LHCN-M2 (cell line): ENCODE measurements around the gene ANKLE1. TPM values are rescaled to one million over a fixed set of nuclear protein-coding genes. Genes with fewer than 3 reads are reported as not detected.
A peak's percentile ranks its signal among the peaks of the same experiment; 100 is the strongest.

Source experiments
- DNase-seq: peaks from one replicate; pipeline ENCODE4 v3.0.0-alpha.2; 2012; ENCODE audit warnings: low read depth
- total RNA-seq: library from RNA; depleted of rRNA; stranded (reverse); fragments of >200 nt; gene quantifications from 2 replicates; pipeline ENCODE4 v1.2.3, GENCODE V29; 2014; rRNA removed

ANKLE1 gene
- total RNA-seq, 1 experiment from 2014 or later: 0.40 TPM

DNA sequence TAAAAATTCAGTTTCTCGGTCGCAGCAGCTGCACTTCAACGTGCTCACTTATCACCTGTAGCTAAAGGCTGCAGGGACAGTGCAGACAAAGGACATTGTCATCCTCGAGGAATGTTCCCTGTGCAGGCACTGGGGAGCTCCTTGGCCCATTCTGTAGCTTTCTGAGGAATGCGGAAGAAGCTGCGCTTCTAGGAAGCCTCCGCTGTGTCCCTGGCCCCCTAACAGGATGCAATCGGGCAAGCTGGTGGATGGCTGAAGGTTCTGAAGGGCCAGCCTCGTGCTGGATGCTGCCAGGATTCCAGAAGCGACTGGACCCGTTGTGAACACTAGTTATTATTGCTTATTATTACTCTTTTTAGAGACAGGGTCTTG is 44.9 kb downstream of the ANKLE1 start:
- DNase-seq: no peak

DNA sequence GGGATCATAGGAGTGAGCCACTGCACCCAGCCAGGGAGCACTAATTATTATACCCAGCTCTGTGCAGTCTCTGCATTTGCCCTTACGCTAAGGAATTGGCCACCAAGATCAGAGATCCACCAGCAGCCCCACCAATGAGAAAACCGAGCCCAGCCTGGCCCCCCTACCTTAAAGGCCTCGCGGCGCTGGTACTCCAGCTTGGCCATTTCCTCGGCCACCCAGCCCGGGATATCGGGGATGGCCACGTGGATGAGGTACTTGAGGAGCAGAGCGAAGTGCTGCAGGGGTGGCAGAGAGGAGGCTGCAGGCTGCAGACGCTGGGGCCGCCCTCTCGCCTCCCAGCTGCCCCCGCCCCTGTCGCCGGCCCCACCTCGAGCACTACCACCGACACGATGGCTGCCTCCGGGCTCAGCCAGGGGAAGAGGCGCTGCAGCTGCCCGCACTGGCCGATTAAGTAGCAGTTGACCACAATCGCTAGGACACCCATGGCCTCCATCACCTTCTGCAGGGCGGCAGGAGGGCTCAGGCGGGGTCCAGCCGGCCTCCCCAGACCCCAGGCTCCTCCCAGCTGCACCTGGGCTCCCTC is 45.5 kb downstream of the ANKLE1 start:
- DNase-seq: no peak

DNA sequence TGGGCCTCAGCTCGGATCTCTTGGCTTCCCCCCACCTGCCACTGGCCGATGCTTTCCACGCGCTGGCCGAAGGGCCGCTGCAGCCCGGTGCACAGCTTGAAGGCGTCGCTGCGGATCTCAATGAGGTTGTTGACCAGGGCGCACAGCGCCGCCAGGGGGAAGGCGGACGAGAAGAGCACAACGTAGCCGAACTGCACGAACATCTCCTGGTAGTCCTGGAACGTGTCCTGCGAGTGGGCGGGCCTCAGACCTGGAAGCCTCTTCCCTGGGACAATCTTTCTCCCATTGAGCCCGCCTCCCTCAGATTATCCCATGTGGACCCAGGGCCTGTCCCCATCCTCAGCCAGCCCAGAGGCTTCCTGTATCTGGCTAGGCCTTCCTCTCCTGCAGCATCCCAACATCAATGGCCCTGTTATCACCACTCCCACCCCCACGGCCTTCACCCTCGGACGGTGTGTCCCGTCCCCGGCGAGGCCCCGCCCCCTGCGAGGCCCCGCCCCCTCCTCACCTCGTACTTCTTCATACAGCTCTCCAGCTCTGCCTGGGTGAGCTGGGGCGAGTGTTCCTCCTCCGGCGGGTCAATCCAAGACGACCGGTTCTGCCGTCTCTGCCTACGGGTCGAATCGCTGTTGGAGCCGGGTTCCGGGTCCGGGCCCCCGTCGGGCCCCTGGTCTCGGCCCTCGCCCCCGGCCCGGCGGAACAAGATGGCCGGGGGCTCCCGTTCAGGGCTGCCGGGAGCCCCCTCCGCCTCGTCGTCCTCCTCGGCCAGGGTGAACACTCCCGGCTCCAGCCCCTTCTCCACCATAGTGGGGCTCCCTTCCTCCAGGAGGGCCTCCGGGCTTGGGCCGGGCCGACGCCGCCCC is 46.2 kb downstream of the ANKLE1 start:
- DNase-seq: no peak

DNA sequence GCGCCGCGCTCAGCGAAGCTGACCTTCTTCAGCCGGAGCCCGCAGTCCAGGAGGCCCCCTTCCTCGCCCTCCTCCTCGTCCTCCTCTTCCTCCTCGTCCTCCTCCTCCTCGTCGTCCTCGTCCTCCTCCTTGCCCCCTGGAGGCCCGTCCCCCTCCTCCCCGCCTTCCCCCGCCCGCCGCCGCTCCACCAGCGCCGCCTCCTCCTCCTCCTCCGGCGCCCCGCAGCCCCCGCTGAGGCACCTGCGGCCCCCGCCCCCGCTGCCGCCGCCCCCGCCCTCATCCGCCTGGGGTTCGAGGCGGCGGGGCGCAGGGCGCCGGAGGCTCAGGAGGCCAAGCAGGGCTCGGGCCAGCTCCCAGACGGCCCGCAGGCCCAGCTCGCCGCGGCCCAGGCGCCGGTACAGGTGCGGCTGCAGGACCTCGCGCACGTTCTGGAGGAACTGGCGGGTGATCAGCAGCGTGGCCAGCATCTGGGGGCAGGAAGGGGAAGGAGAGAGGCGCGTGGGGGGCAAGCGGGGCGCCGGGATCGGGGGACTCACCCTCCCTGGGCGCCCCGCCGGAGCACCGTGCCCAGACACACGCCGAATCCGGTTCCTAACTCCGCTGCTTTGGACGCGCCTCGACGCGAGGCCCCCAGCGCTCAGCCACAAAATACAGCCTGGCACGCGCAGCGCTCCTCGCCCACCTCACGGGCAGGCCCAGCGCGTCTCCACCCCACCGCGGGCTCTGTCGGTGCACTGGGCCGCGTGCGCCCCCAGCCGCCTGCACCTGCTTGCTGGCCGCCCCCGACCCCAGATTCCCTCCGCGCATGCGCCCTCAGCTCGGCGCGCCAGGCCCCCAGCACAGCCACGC is 47.0 kb downstream of the ANKLE1 start:
- DNase-seq: no peak

DNA sequence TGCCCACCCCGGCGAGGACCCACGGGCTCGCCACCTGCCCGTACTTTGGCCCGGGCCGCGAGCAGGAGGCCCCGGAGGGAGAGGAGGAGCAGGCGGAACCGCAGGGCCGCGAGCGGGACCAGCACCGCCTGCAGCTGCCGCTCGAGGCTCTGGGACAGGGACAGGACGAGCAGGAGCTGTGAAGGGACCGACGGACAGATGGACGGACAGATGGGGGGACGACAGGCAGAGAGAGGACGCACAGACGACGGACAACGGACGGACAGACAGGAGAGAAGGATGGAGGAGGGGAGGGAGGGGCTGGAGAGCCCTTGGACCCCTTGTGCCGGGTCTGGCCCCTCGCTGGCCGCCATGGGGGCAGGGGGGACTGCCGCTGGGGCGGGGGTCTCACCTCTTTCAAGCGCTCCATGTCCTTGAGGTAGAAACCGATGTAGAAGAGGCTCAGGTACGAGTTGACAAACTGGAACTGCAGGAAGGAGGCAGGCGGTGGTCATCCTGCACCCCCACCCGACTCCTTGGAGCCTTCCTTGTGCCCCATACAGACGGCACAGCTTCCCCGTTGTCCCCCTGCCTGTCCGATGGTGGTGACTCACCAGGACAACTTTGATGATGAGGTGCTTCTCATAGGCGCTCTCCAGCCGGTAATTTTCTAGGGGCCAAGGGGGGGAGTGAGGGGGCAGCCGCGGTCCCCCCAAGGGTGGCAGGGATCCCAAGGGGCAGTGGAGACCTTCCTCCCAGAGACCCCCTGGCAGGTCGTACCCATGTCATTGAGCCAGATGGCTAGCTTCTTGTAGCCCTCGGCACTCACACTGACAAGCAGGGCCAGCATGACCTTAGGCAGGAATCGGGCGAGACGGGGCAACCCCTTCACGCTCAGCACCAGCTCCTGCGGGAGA is 47.9 kb downstream of the ANKLE1 start:
- DNase-seq: no peak

DNA sequence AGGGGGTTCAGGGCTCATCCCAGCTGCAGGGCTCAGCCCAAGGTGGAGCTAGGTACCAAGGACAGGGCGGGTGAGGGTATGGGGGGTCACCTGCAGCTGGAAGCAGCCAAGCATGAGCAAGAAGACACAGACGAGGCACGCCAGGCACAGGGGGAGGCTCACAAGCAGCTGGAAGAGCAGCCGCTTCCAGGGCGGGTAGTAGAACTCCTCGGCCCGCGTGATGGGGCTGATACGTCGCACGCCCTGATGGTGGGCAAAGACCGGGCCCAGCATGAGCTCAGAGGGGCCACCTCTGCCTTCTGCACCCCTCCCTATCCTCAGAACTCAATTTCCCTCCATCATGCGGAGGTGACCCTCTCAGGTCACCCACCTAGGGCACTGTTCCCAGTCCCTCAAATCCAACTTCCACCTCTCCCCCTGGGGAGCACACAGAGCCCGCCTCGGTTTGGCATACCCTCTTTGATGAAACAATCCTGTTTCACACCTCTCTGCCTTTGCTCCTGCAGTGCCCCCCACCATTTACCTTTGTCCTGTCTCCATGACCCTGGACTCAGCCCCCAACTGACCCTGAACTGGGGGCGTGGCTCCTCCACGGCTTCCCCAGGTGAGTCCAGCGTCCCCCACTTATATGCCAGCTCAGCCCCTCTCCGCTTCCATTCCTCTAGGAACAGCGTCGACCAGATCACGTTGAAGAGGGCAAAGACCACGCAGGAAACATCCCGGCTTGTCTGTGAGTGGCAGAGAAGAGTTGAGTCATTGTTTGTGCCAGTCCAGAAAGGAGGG is 48.8 kb downstream of the ANKLE1 start:
- DNase-seq: no peak

DNA sequence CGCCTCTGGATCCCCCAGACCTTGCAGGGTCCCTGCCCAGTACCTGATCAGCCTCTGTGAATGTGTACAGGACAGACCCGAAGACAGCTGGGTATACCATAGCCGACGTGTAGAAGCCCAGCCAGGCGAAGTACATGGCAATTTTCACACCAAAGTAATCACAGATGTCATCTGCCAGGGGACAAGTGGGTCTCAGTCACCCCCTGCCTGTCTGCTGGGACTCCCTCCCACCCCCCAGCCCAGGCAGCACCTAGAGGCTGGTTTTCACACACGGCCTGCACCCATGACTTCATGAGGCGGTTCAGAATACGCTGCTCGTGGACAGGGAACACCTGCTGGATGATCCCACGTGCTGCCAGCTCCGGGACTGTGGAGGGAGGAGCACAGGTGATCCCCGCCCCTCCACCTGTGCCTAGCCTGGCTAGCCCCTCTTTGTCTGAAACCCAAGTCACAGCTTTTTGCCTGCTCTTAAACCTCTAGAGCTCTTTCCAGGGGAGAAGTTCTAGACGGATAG is 49.4 kb downstream of the ANKLE1 start:
- no peak for DNase-seq

DNA sequence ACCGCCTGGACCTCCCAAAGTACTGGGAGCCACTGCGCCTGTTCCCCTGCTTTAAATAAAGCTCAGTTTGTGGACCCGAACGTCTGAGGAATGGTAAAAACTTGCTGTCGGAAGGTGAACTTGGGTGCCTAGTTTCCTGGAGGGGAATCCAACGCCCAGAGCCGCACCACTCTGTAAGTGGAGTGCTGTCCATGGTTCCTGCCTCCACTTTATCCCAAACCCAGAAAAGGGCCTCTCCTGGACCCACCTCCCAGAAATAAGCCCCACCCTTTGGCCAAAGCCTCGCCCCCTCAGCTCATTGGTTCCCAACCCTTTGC is 50.6 kb downstream of the ANKLE1 start:
- DNase-seq: no peak

DNA sequence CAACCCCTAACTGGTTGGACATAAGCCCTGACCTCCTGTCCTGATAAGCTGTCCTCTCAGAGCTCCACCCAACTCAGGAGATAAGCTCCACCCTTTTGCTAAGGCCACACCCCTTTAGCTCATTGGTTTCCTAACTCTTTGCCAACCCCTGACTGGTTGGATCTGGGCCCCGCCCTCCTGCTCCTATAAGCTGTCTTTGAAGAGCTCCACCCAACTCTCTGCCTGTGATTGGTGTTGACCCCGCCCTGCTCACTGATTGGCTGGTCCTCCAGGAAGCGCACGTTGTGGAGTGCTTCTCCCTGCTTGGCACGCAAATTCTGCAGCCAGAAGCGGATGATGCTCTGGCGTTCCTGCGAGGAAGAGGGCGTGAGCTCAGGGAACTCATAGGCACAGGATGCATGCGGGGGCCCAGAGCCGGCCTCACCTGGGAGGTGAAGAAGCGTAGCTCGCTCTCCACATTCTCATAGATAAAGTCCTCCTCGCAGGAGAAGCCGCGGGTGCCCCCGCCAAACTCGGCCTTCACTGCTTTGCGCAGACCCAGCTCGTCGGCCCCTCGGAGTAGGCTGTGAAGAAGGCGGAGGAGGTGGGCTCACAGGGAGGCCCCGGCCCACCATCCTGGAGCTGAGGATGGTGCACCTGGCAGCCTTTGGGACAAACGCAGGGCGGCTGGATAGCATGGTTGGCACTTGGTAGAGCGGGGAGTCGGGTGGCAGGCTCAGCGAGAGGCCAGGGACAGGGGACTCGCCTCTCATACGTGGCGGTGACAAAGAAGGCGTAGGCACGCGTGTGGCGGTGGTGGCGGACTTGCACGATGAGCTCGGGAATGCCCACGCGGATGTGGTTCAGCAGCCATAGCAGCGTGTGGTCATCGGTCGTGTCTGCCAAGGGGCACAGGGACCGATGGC is 51.2 kb downstream of the ANKLE1 start:
- DNase-seq: peak; percentile 63

DNA sequence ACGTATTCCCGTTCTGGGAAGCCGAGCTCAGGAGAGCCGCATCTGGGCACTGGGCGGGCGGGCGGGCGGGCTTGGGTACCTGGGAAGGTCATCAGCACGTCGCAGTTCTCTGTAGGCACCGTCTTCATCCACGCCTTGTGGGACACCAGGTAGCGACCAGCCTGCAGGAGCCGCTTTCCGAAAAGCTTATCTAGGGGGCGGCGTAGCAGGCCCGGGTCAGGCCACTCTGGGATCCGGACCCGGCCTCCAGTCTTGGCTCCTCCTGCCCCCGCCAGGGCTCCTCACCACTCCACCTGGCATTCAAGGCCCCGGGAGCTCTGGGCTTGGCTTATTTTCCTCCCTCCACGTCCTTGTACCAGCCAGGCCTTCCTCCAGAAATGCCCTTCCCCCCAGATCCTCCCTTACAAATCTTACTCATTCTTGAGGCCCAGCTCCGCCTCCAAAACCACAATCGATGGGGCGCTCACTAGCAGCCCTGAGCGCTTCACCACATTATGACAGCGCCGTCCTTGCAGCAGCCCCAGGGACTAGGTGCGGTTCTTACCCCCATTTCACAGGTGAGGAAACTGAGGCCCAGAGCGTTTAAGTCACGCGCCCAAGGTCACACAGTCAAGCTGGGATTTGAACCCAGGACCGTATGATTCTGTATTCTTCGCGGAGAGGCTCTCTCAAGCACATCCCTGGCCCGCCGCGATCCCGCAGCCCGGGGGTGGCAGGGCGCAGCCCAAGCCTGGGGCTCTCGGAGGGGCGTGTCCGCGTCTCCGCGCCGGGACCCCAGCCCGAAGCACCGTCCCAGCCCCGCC is 52.1 kb downstream of the ANKLE1 start:
- DNase-seq: peak; percentile 70

DNA sequence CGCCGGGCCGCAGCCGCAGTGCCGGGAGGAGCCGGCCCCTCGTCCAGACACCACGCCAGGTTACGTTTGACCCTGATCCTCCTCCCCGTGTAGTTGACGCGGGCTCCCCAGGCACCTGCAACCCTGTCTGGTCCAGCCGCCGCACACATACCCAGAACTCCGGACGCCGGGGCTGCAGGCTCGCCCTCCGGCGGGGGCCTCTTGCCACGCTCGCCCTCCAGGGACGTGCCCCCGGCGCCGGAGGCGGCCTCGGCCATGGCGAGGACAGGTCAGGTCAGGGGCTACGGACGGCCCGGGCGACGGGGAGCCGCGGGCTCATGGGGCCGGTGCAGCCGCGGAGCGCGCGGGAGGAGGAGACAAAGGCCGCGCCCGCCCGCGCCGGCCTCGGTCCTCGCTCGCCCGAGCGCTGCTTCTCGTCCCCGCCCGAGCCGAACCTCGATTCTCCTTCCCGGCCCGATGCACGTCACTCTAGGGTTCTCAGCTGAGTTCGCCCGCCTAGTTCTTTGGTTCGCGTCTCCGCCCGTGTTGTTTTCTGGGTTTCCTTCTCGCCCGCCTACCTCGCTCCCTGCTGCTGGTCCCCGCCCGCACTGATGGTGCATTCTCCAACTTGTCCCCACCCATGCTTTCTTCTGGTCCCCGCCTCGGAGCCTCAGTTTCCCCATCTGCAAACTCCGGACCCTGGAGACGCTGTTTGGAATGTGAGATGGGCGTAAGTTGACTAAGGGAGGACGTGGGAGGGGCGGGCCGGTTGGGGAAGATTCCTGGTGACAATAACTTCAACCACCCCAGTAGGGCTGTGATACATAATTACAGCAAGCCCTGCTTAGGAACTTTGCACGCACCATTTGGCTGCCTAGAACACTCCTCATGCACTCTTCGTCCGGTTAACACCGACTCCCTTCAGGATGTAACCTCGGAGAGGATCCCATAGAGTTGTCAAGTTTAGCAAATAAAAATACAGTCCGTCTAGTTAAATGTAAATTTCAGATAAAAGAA is 53.0 kb downstream of the ANKLE1 start, which contains the start of gene ANO8:
Gene ANO8 (minus strand): TSS at position 442 of the 996 bp plus-strand sequence. CDS start 185 bp downstream, at position 257.
- peak; percentile 98 for DNase-seq

DNA sequence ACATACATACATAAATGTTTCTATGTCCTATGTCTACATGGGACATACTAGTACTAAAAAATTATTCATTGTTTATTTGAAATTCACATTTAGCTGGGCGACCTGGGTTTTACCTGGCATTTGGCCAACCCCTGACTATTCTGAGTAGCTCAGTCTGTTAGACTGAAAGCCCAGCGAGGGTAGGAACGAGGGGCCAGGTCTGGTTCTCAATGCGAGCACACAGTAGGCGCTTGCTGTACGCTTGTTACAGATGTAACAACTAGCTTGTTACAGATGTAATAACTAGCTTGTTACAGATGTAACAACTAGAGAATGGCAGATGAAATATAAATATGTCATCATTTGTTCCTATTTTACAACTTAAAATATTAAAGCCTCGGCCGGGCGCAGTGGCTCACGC is 53.9 kb downstream of the ANKLE1 start:
- DNase-seq: no peak

Other genes starting within 250 kb of the ANKLE1 start
- 16.3 and 19.8 TPM in 2 replicates for gene HAUS8, start 206.4 kb upstream of the ANKLE1 start, total RNA-seq
- gene MYO9B, start 206.1 kb upstream of the ANKLE1 start, total RNA-seq: 50.7 and 52.1 TPM in 2 replicates
- 15.3 and 28.9 TPM in 2 replicates for gene USE1, start 66.5 kb upstream of the ANKLE1 start, total RNA-seq
- gene OCEL1, start 55.7 kb upstream of the ANKLE1 start, total RNA-seq: 2.4 and 6.4 TPM in 2 replicates
- gene NR2F6, start 36.0 kb upstream of the ANKLE1 start, total RNA-seq: 60.0 and 72.7 TPM in 2 replicates
- not detected in 2 replicates for gene USHBP1, start 17.2 kb upstream of the ANKLE1 start, total RNA-seq
- 107 and 148 TPM in 2 replicates for gene BABAM1, start 14.5 kb upstream of the ANKLE1 start, total RNA-seq
- 25.9 and 26.5 TPM in 2 replicates for gene ABHD8, start 21.5 kb downstream of the ANKLE1 start, total RNA-seq
- 48.2 and 68.1 TPM in 2 replicates for gene MRPL34, start 24.0 kb downstream of the ANKLE1 start, total RNA-seq
- 55.9 and 76.2 TPM in 2 replicates for gene DDA1, start 27.7 kb downstream of the ANKLE1 start, total RNA-seq
- 2.4 and 3.3 TPM in 2 replicates for gene ANO8, start 53.0 kb downstream of the ANKLE1 start, total RNA-seq
- gene GTPBP3, start 55.7 kb downstream of the ANKLE1 start, total RNA-seq: 17.9 and 21.2 TPM in 2 replicates
- gene PLVAP, start 95.4 kb downstream of the ANKLE1 start, total RNA-seq: not detected in 2 replicates
- gene CCDC194, start 112.3 kb downstream of the ANKLE1 start, total RNA-seq: not detected in 2 replicates
- gene BST2, start 123.7 kb downstream of the ANKLE1 start, total RNA-seq: 0.69 TPM in 1 of 2 replicates, not detected in the other
- gene MVB12A, start 138.1 kb downstream of the ANKLE1 start, total RNA-seq: 71.7 and 75.0 TPM in 2 replicates
- not detected in 2 replicates for gene TMEM221, start 166.8 kb downstream of the ANKLE1 start, total RNA-seq
- not detected in 2 replicates for gene NXNL1, start 179.0 kb downstream of the ANKLE1 start, total RNA-seq
- 10.0 and 14.1 TPM in 2 replicates for gene SLC27A1, start 188.6 kb downstream of the ANKLE1 start, total RNA-seq
- 87.7 and 99.5 TPM in 2 replicates for gene PGLS, start 229.7 kb downstream of the ANKLE1 start, total RNA-seq